ENCODE results near the gene INAVA.

DNA sequence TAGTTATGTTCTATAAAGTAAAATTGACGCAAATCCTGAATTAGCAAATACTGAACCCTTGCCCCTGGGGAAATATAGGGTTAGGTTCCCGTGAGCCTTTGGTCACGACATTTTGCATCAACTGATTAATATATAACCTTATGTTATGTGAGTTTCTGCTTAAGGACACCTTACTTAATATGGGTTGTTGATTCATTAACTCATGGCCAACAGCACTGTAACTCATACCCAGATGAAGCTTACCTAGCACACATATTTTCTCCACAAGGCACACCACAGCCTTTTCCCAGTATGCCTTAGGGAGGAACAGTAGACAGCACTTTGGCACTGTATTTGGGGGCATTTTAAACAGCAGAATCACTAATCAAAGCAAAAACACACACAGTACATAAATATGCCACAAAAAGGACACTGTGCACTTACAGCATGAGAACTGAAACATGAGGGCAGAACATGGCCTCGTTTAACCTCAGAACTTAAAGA lies 15.1 kb downstream of the INAVA start:
- TF ChIP-seq EZH2 (IDR thresholded peaks at IDR 0.05; ENCODE audit: insufficient read depth, poor library complexity, severe bottlenecking), result no peak
- no peak for TF ChIP-seq EZH2phosphoT487 (IDR thresholded peaks at IDR 0.05; ENCODE audit: insufficient read depth, low read depth)
